Measurements from ENCODE around the gene TMEM220.
A peak's percentile ranks its signal among the peaks of the same experiment; 100 is the strongest.
"Not testable (repeated sequence)": the region's sequence is repeated elsewhere in the genome, so short reads cannot be mapped to it uniquely, and the experiment has no call there.

TMEM220 gene

GRCh38 chr17:10726196-10726595 lies 3.6 kb downstream of the TMEM220 start:
- no peak for DNase-seq

GRCh38 chr17:10725262-10725661 lies 4.6 kb downstream of the TMEM220 start:
- DNase-seq = no peak

- DNase-seq = no peak
These were observed 5.2 kb downstream of the TMEM220 start for GRCh38 chr17:10724546-10725195.

GRCh38 chr17:10718547-10718946 lies 11.3 kb downstream of the TMEM220 start:
- no peak for DNase-seq

GRCh38 chr17:10716218-10716617 lies 13.6 kb downstream of the TMEM220 start:
- no peak for DNase-seq

GRCh38 chr17:10713318-10713717 lies 16.5 kb downstream of the TMEM220 start:
- DNase-seq = no peak

GRCh38 chr17:10705727-10706126 lies 24.1 kb downstream of the TMEM220 start:
- DNase-seq = no peak

GRCh38 chr17:10702574-10702973 lies 27.2 kb downstream of the TMEM220 start:
- no peak for DNase-seq

GRCh38 chr17:10699856-10700255 lies 30.0 kb downstream of the TMEM220 start:
- DNase-seq = no peak

GRCh38 chr17:10698096-10698818 lies 31.6 kb downstream of the TMEM220 start:
- no peak for DNase-seq

GRCh38 chr17:10697092-10698081 lies 32.4 kb downstream of the TMEM220 start, which contains the start of the genes ADPRM and SCO1:
ADPRM (plus strand) TSS chr17:10697594; CDS start chr17:10704927, 7,333 bp downstream.
SCO1 (minus strand) TSS chr17:10697533; CDS start chr17:10697507, 26 bp downstream.
- DNase-seq = peak; percentile 95

GRCh38 chr17:10695875-10696407 lies 33.9 kb downstream of the TMEM220 start:
- not testable (repeated sequence) for DNase-seq

- DNase-seq = no peak
These were observed 42.3 kb downstream of the TMEM220 start for GRCh38 chr17:10687499-10687898.

GRCh38 chr17:10683853-10684252 lies 46.0 kb downstream of the TMEM220 start:
- no peak for DNase-seq

- DNase-seq = no peak
These were observed 47.9 kb downstream of the TMEM220 start for GRCh38 chr17:10681866-10682446.

- DNase-seq = no peak
These were observed 55.1 kb downstream of the TMEM220 start for GRCh38 chr17:10674704-10675103.

GRCh38 chr17:10673312-10673711 lies 56.5 kb downstream of the TMEM220 start:
- no peak for DNase-seq

GRCh38 chr17:10668775-10669174 lies 61.0 kb downstream of the TMEM220 start:
- no peak for DNase-seq

GRCh38 chr17:10666906-10667305 lies 62.9 kb downstream of the TMEM220 start:
- DNase-seq = no peak

GRCh38 chr17:10664571-10664970 lies 65.3 kb downstream of the TMEM220 start:
- DNase-seq = no peak

Data from NCI-H748 treated with DMSO at 0.1 percent for 48 hours (cell line).